Esophagus squamous epithelium (tissue), 5 donors: ENCODE results near the gene RBM33. TPM values are rescaled to one million over a fixed set of nuclear protein-coding genes. Genes with fewer than 3 reads are reported as not detected.

Source experiments
- DNase-seq: peaks from one replicate; lab custom pipeline; 2025; lab: John Stamatoyannopoulos, UW
- H3K27ac ChIP-seq, 4 donors: fragments of 200-600 bp; sonication (generic); one replicate each; pipeline ENCODE4 v1.5.1; 2016 to 2019; ENCODE audit warnings: mild to moderate bottlenecking in 1 of 4
- H3K27me3 ChIP-seq, 4 donors: fragments of 200-600 bp; sonication (generic); 1 replicate in 3 of 4; 2 replicates in 1 of 4; pipeline versions ENCODE4 v1.5.1 to v1.6.0; 2017 to 2021; ENCODE audit warnings: antibody characterized with exemption in 1 of 4
- H3K36me3 ChIP-seq, 3 donors: fragments of 200-600 bp; sonication (generic); one replicate each; pipeline ENCODE4 v1.5.1; 2016 to 2019
- H3K4me1 ChIP-seq, 3 donors: fragments of 200-600 bp; sonication (generic); one replicate each; pipeline ENCODE4 v1.5.1; 2017 to 2019
- H3K4me3 ChIP-seq, 4 donors: fragments of 200-600 bp; sonication (generic); 1 replicate in 3 of 4; 2 replicates in 1 of 4; pipeline ENCODE4 v1.5.1; 2016 to 2019; ENCODE audit warnings: mild to moderate bottlenecking in 2 of 4, moderate library complexity in 1 of 4
- H3K9me3 ChIP-seq, 3 donors: fragments of 200-600 bp; sonication (generic); one replicate each; pipeline ENCODE4 v1.5.1; 2016 to 2019
- CTCF ChIP-seq, 6 experiments: fragments of 450-650 bp in 4 of 6; fragments of 200-600 bp in 2 of 6; sonication (generic) in 2 of 6; IDR thresholded peaks; one replicate each; pipeline ENCODE4 v1.5.1; 2016 to 2019; ENCODE audit warnings: antibody characterized with exemption in 6 of 6, mild to moderate bottlenecking in 4 of 6, moderate library complexity in 4 of 6
- POLR2A ChIP-seq, 4 donors: fragments of 450-650 bp; IDR thresholded peaks; one replicate each; pipeline ENCODE4 v1.6.1; 2017; ENCODE audit warnings: antibody characterized with exemption in 4 of 4, mild to moderate bottlenecking in 4 of 4, moderate library complexity in 3 of 4
- WGBS, 2 donors: methylation state at CpG; one replicate each; pipeline ENCODE4 v1.1.5; 2018; 5-methylcytosine and 5-hydroxymethylcytosine counted together
- intact Hi-C: fragments of 100-400 bp; cut with DNase I; formaldehyde crosslinking; loops from one replicate; pipeline ENCODE4 v1.15.0; 2022
- total RNA-seq, 4 donors: library from RNA; depleted of rRNA; stranded (reverse); fragments of >200 nt; gene quantifications; one replicate each; pipeline ENCODE4 v1.1.0, GENCODE V29; 2016
- donor health status: DM: yes; HTN: yes; CAD: no.

RBM33 gene, protein sequence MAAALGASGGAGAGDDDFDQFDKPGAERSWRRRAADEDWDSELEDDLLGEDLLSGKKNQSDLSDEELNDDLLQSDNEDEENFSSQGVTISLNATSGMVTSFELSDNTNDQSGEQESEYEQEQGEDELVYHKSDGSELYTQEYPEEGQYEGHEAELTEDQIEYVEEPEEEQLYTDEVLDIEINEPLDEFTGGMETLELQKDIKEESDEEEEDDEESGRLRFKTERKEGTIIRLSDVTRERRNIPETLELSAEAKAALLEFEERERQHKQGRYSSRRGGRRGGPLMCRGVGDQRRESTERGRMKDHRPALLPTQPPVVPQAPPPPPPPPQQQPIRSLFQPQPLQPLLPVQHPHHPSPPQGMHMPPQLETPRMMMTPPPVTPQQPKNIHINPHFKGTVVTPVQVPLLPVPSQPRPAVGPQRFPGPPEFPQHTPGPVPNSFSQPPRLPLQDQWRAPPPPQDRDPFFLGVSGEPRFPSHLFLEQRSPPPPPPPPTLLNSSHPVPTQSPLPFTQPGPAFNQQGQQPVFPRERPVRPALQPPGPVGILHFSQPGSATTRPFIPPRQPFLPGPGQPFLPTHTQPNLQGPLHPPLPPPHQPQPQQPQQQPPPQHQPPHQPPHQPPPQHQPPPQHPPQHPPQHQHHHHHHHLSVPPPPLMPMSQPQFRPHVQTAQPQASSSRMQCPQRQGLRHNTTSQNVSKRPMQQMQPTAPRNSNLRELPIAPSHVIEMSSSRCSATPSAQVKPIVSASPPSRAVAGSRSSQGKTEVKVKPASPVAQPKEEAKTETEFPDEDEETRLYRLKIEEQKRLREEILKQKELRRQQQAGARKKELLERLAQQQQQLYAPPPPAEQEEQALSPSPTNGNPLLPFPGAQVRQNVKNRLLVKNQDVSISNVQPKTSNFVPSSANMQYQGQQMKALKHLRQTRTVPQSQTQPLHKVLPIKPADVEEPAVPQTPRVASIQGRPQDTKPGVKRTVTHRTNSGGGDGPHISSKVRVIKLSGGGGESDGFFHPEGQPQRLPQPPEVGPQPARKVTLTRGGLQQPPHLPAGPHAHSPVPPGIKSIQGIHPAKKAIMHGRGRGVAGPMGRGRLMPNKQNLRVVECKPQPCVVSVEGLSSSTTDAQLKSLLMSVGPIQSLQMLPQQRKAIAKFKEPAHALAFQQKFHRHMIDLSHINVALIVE
- 10 to 100 TPM; 20.3 to 45.6 (median 26.9) TPM for total RNA-seq

- peaks cover 0 to 44% (median 9%) of the 10 kb centered on the region in 3 donors for H3K36me3 ChIP-seq
- no peaks in the 10 kb centered on the region for H3K27me3 ChIP-seq
- TF ChIP-seq POLR2A (IDR thresholded peaks at IDR 0.05) (peak in 1 of 4 donors; percentile 62), CTCF (IDR thresholded peaks at IDR 0.05) (peak in 3 of 6 experiments; percentile 10 to 21 (median 17))
- intact Hi-C loops: no loop called here
- peaks cover 11 to 37% (median 19%) of the 10 kb centered on the region in 3 donors for H3K4me1 ChIP-seq
- peak within 1 kb of the TSS; percentile 72 to 97 (median 89) for H3K4me3 ChIP-seq
- peak within 1 kb of the TSS; percentile 89 to 98 (median 94) for H3K27ac ChIP-seq
- peaks cover 0 to 13% (median 5%) of the 10 kb centered on the region in 3 donors for H3K9me3 ChIP-seq
- 0% methylated on average over 12 to 26 of the region's 85 CpGs for WGBS, 2 donors
- DNase-seq: peak; percentile 14
These were observed at the start of gene RBM33 for GRCh38 chr7:155644178-155644970. TSS of gene RBM33 (plus strand) at chr7:155644661. CDS start at chr7:155644877, 216 bp downstream.

GRCh38 chr7:155594961-155595366, 49.5 kb upstream of the RBM33 start:
- intact Hi-C loops: loop anchor here (10.0 kb wide), 1 partner anchor 140 kb away; no protein-coding TSS in a partner anchor
- no peak overlapping the region for H3K4me3 ChIP-seq
- peaks cover 0 to 51% (median 0%) of the 10 kb centered on the region in 4 donors for H3K27me3 ChIP-seq
- H3K4me1 ChIP-seq: peaks cover 0 to 12% (median 0%) of the 10 kb centered on the region in 3 donors
- H3K9me3 ChIP-seq: no peaks in the 10 kb centered on the region
- no peaks in the 10 kb centered on the region for H3K36me3 ChIP-seq
- WGBS, 2 donors: 31 to 51% methylated on average over 3 of the region's 3 CpGs
- TF ChIP-seq POLR2A (IDR thresholded peaks at IDR 0.05) (no peak), CTCF (IDR thresholded peaks at IDR 0.05) (no peak)
- no peak for DNase-seq
- no peak overlapping the region for H3K27ac ChIP-seq

GRCh38 chr7:155597753-155598140, 46.7 kb upstream of the RBM33 start:
- WGBS, 2 donors: 58 to 80% methylated on average over 1 of the region's 1 CpG
- H3K36me3 ChIP-seq: no peaks in the 10 kb centered on the region
- H3K9me3 ChIP-seq: no peaks in the 10 kb centered on the region
- intact Hi-C loops: loop anchor here (10.0 kb wide), 1 partner anchor 137 kb away; no protein-coding TSS in a partner anchor
- no peak for DNase-seq
- no peak overlapping the region for H3K27ac ChIP-seq
- no peak for TF ChIP-seq POLR2A (IDR thresholded peaks at IDR 0.05)
- no peak for TF ChIP-seq CTCF (IDR thresholded peaks at IDR 0.05)
- H3K27me3 ChIP-seq: peaks cover 0 to 51% (median 0%) of the 10 kb centered on the region in 4 donors
- H3K4me3 ChIP-seq: no peak overlapping the region
- peaks cover 0 to 3% (median 0%) of the 10 kb centered on the region in 3 donors for H3K4me1 ChIP-seq

DNA sequence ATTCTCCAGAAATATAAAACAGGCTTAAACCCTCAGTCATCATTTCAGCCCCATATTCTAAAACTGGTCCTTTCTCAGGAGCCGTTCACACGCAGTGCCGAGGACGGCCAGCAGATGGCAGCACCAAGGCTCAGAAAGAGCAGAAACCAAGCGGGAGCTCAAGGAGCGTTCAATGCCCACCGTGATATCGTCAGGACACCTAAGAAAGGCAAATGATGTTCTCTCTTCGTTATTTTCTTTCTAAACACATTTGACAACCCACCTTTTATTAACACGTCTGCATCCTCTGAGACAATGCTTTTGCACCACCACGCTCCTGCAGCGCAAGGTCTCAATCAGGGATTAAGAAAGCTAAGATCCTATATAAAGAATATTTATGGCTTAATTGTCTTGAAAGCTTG, 45.7 kb upstream of the RBM33 start:
- DNase-seq: no peak
- Histone ChIP-seq H3K9me3 (no peaks in the 10 kb centered on the region), H3K4me3 (no peak overlapping the region), H3K4me1 (peaks cover 0 to 3% (median 0%) of the 10 kb centered on the region in 3 donors), H3K27ac (no peak overlapping the region), H3K36me3 (no peaks in the 10 kb centered on the region), H3K27me3 (peaks cover 0 to 54% (median 0%) of the 10 kb centered on the region in 4 donors)
- WGBS, 2 donors: 10 to 13% methylated on average over 12 of the region's 12 CpGs
- TF ChIP-seq CTCF (IDR thresholded peaks at IDR 0.05) (peak; percentile 91 to 98 (median 95)), POLR2A (IDR thresholded peaks at IDR 0.05) (no peak)
- intact Hi-C loops: loop anchor here (10.0 kb wide), 1 partner anchor 136 kb away; no protein-coding TSS in a partner anchor
